Gastrocnemius medialis (tissue), 4 donors: ENCODE results near the gene CDH4. TPM values are rescaled to one million over a fixed set of nuclear protein-coding genes. Genes with fewer than 3 reads are reported as not detected.

Experiments used
- ATAC-seq, 2 donors: fragments of 150-250 bp; one replicate each; pipeline ENCODE4 v1.9.1; 2016
- DNase-seq, 2 donors: peaks; one replicate each; pipeline ENCODE4 v3.0.0-alpha.2; 2019
- H3K27ac ChIP-seq, 4 donors: fragments of 200-600 bp; sonication (generic); 1 replicate in 1 of 4; 2 replicates in 3 of 4; pipeline ENCODE4 v1.5.1; 2016 to 2018; ENCODE audit warnings: mild to moderate bottlenecking in 2 of 4, moderate library complexity in 1 of 4
- H3K27me3 ChIP-seq, 3 donors: fragments of 200-600 bp; sonication (generic) in 2 of 3; 1 replicate in 1 of 3; 2 replicates in 2 of 3; pipeline versions ENCODE4 v1.5.1 to v1.6.0; 2016 to 2019; ENCODE audit warnings: mild to moderate bottlenecking in 1 of 3, moderate library complexity in 1 of 3
- H3K36me3 ChIP-seq, 2 donors: fragments of 200-600 bp; sonication (generic) in 1 of 2; one replicate each; pipeline ENCODE4 v1.5.1; 2017 to 2018
- H3K4me1 ChIP-seq, 2 donors: fragments of 200-600 bp; sonication (generic) in 1 of 2; one replicate each; pipeline ENCODE4 v1.5.1; 2016 to 2017; ENCODE audit warnings: mild to moderate bottlenecking in 2 of 2
- H3K4me3 ChIP-seq, 4 donors: fragments of 200-600 bp; sonication (generic) in 3 of 4; 1 replicate in 1 of 4; 2 replicates in 3 of 4; pipeline ENCODE4 v1.5.1; 2016 to 2019; ENCODE audit warnings: mild to moderate bottlenecking in 2 of 4
- H3K9me3 ChIP-seq, 3 donors: fragments of 200-600 bp; sonication (generic) in 2 of 3; 1 replicate in 1 of 3; 2 replicates in 2 of 3; pipeline ENCODE4 v1.5.1; 2016 to 2019
- POLR2A ChIP-seq, 2 donors: fragments of 450-650 bp; IDR thresholded peaks; one replicate each; pipeline ENCODE4 v1.6.1; 2017; ENCODE audit warnings: antibody characterized with exemption in 2 of 2, mild to moderate bottlenecking in 2 of 2, moderate library complexity in 2 of 2
- in situ Hi-C, 4 donors: fragments of 200-750 bp; cut with MboI; loops; one replicate each; pipeline versions ENCODE4 v1.15.0 to v1.8.0; 2017; ENCODE audit warnings: low sequenced_read_pairs in 4 of 4
- intact Hi-C: fragments of 100-400 bp; cut with DNase I; formaldehyde crosslinking; loops from one replicate; pipeline ENCODE4 v1.15.1; 2023; ENCODE audit warnings: low total_unique reads
- total RNA-seq, 4 donors: library from RNA; depleted of rRNA; stranded (reverse); fragments of >200 nt; gene quantifications; one replicate each; pipeline versions ENCODE4 v1.1.0 to v1.2.3, GENCODE V29; 2016
- TF ChIP-seq, protein P1 (sequence below), 5 experiments: fragments of 450-650 bp in 3 of 5; fragments of 200-600 bp in 2 of 5; sonication (generic) in 2 of 5; IDR thresholded peaks in 4 of 5; conservative IDR thresholded peaks in 1 of 5; 1 replicate in 4 of 5; 2 replicates in 1 of 5; pipeline ENCODE4 v1.5.1; 2016 to 2019; ENCODE audit warnings: antibody characterized with exemption in 5 of 5, mild to moderate bottlenecking in 3 of 5, moderate library complexity in 3 of 5

Gene CDH4
- total RNA-seq, 4 donors from 2014 or later: 0.38 to 1.2 (median 0.86) TPM

DNA sequence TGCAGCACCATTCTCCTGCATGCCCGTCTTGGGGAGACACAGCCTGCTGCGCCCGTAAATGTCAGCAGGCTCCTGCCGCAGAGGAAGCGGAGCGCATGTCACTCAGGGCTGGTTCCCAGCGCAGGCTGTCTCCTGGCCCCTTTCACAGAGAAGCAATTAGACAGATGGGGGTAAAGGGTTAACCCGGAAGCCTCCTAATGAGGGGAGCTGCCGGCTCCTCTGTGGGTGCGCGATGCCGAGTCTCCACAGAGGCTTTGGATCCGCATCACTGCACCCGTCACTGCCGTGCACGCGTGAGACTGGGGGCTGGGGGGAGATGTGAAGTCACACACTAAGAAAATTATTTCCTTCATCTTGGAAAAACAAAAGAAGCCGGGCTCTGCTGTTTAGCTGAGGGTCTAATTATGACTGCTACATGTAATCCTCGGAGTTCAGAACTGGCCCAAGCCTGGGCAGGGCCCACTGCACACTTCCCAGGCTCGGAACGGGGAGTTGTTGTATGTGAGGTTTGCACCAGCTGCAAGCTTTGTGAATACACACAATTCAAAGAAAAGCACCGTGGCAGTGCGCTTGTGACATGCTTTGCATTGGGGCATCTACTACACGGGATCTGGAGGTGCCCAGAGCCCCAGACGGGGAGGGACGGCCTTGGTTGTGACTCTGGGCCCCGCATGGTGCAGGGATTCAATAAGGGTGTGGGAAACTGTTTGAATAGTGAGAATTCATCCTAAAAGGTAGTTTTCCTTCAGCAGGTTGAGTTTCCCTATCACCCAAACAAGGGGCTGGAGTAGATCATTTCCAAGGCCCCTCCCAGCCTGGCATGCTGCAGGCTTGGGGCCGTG is 482.1 kb downstream of the CDH4 start:
- no peak for DNase-seq
- H3K9me3 ChIP-seq: no peaks in the 10 kb centered on the region
- intact Hi-C loops: no loop called here
- in situ Hi-C loops: no loop called here
- peaks cover 0 to 2% (median 0%) of the 10 kb centered on the region in 3 donors for H3K27me3 ChIP-seq
- H3K27ac ChIP-seq: no peak overlapping the region
- no peak for TF ChIP-seq POLR2A (IDR thresholded peaks at IDR 0.05)
- TF ChIP-seq, protein P1, sequence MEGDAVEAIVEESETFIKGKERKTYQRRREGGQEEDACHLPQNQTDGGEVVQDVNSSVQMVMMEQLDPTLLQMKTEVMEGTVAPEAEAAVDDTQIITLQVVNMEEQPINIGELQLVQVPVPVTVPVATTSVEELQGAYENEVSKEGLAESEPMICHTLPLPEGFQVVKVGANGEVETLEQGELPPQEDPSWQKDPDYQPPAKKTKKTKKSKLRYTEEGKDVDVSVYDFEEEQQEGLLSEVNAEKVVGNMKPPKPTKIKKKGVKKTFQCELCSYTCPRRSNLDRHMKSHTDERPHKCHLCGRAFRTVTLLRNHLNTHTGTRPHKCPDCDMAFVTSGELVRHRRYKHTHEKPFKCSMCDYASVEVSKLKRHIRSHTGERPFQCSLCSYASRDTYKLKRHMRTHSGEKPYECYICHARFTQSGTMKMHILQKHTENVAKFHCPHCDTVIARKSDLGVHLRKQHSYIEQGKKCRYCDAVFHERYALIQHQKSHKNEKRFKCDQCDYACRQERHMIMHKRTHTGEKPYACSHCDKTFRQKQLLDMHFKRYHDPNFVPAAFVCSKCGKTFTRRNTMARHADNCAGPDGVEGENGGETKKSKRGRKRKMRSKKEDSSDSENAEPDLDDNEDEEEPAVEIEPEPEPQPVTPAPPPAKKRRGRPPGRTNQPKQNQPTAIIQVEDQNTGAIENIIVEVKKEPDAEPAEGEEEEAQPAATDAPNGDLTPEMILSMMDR (IDR thresholded peaks at IDR 0.05 in 4 of 5, conservative IDR thresholded peaks at IDR 0.05 in 1 of 5): no peak
- ATAC-seq: no peak
- H3K4me3 ChIP-seq: no peak overlapping the region
- H3K4me1 ChIP-seq: no peaks in the 10 kb centered on the region
- H3K36me3 ChIP-seq: no peaks in the 10 kb centered on the region

DNA sequence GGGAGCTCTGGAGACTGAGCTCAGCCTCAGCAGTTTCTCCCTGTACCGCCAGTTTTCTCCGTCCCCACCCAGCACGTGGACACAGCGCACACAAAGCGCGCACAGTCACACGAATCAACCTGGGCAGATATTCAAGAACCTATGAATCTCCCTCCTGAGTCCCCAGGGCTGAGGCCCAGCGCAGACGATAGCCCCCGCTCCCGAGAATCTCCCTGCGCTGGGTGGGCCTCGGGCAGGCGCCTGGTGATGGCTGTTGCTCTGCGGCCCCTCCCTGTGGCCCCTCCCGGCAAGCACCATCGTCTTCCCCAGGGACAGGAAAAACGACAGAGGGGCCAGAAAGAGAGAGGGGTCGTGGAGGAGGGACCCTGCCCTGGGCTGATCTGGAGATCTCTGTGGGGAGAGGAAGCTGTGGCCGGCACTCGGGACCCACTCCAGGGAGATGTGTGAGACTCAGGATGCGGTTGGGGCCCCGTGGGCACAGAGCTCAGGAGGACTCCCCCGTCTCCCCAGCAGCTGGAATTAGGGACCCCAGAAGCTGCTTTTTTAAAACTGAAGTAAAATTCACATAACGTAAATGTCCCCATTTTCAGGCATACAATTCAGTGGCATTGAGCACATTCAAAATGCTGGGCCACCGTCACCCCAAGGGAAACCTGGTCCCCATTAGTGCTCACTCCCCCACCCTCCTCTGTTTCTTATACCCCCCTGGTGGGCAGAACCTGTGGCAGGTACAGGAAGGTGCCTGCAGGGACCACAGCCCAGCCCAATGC is 482.9 kb downstream of the CDH4 start:
- Histone ChIP-seq H3K4me1 (no peaks in the 10 kb centered on the region), H3K27ac (no peak overlapping the region), H3K27me3 (peaks cover 0 to 2% (median 0%) of the 10 kb centered on the region in 3 donors), H3K9me3 (no peaks in the 10 kb centered on the region), H3K36me3 (no peaks in the 10 kb centered on the region), H3K4me3 (no peak overlapping the region)
- TF ChIP-seq, protein P1 (IDR thresholded peaks at IDR 0.05 in 4 of 5, conservative IDR thresholded peaks at IDR 0.05 in 1 of 5): no peak
- TF ChIP-seq POLR2A (IDR thresholded peaks at IDR 0.05): no peak
- intact Hi-C loops: no loop called here
- in situ Hi-C loops: no loop called here
- ATAC-seq: no peak
- DNase-seq: no peak

DNA sequence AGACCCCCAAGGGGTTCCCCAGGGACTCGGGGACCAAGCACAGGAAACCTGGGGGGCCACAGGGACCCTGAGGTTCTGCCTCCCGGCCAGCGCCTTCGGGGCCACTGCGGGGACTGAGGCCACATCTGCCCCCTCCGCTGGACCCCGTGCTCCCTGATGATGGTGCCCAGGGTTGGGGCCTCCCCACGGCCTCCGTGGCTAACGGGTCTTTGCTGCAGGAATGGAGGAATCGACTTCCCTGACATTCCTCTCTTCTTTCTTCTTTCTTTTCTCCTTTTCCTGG is 483.4 kb downstream of the CDH4 start:
- no peaks in the 10 kb centered on the region for H3K4me1 ChIP-seq
- DNase-seq: no peak
- in situ Hi-C loops (no loop called here), intact Hi-C loops (no loop called here)
- H3K36me3 ChIP-seq: no peaks in the 10 kb centered on the region
- no peaks in the 10 kb centered on the region for H3K9me3 ChIP-seq
- no peak for TF ChIP-seq POLR2A (IDR thresholded peaks at IDR 0.05)
- TF ChIP-seq, protein P1 (IDR thresholded peaks at IDR 0.05 in 4 of 5, conservative IDR thresholded peaks at IDR 0.05 in 1 of 5): no peak
- ATAC-seq: no peak
- no peak overlapping the region for H3K4me3 ChIP-seq
- peaks cover 0 to 2% (median 0%) of the 10 kb centered on the region in 3 donors for H3K27me3 ChIP-seq
- no peak overlapping the region for H3K27ac ChIP-seq

DNA sequence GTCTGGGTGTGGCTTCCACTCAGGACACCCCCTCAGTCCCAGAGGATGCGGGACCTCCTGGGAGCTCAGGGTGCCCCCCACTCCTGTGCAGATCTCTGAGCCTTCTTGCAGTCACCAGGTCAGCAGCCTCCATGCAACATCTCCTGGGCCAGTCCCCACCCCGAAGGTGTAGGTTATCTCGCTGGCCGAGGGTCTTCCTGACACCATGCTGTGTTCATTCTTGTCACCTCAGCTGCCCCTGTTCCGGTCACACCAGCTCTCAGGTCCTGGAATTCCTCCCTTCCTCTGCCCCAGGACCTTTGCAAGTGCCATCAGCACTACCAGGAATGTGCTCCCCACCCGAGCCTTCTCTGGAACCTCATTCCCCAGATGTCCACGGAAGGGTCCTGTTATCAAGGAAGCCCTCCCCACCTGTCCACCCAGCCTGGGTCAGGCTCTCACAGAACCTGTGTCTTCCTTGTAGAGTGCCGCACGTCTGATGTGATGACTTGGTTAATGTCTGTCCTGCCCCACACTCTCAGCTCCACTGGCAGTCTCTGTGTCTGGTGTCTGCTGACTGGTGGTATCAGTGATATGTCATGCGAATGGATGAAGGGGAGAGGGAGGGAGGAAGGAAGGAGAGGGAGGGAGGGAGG is 484.1 kb downstream of the CDH4 start:
- no peak for DNase-seq

More for the DNA sequence above, 484.1 kb downstream of the CDH4 start:
- Histone ChIP-seq H3K4me1 (no peaks in the 10 kb centered on the region), H3K9me3 (no peaks in the 10 kb centered on the region), H3K36me3 (no peaks in the 10 kb centered on the region), H3K4me3 (no peak overlapping the region), H3K27me3 (peaks cover 0 to 2% (median 0%) of the 10 kb centered on the region in 3 donors), H3K27ac (no peak overlapping the region)
- in situ Hi-C loops (no loop called here), intact Hi-C loops (no loop called here)
- TF ChIP-seq POLR2A (IDR thresholded peaks at IDR 0.05): no peak
- TF ChIP-seq, protein P1 (IDR thresholded peaks at IDR 0.05 in 4 of 5, conservative IDR thresholded peaks at IDR 0.05 in 1 of 5): no peak
- no peak for ATAC-seq
